Measurements from ENCODE around the gene EBPL. TPM values are rescaled to one million over a fixed set of nuclear protein-coding genes. Genes with fewer than 3 reads are reported as not detected.
"Not testable (repeated sequence)": the region's sequence is repeated elsewhere in the genome, so short reads cannot be mapped to it uniquely, and the experiment has no call there.

EBPL gene
- total RNA-seq, 1 experiment from 2014 or later: 116 TPM

GRCh38 chr13:49612042-49612441, 79.2 kb downstream of the EBPL start:
- in situ Hi-C loops (cut with HindIII; ENCODE audit: low sequenced_read_pairs): loop anchor here (25.0 kb wide), 1 partner anchor 325 kb away; no protein-coding TSS in a partner anchor
- not testable (repeated sequence) for DNase-seq (ENCODE audit: low spot score)

Other genes with a start within 250 kb of the EBPL start
- 22.2 and 42.4 TPM in 2 replicates for gene CAB39L, start 247.4 kb downstream of the EBPL start, total RNA-seq (2014; rRNA removed; shearing (Covaris generic))
- 14.9 and 15.8 TPM in 2 replicates for gene SETDB2, start 247.2 kb downstream of the EBPL start, total RNA-seq (2014; rRNA removed; shearing (Covaris generic))
- gene PHF11, start 195.5 kb downstream of the EBPL start, total RNA-seq (2014; rRNA removed; shearing (Covaris generic)): 26.3 and 28.4 TPM in 2 replicates
- 15.4 and 28.2 TPM in 2 replicates for gene RCBTB1, start 105.9 kb downstream of the EBPL start, total RNA-seq (2014; rRNA removed; shearing (Covaris generic))
- gene ARL11, start 63.0 kb downstream of the EBPL start, total RNA-seq (2014; rRNA removed; shearing (Covaris generic)): not detected in 2 replicates
- 15.0 and 26.4 TPM in 2 replicates for gene KPNA3, start 101.2 kb upstream of the EBPL start, total RNA-seq (2014; rRNA removed; shearing (Covaris generic))
- gene SPRYD7, start 244.9 kb upstream of the EBPL start, total RNA-seq (2014; rRNA removed; shearing (Covaris generic)): 7.3 and 8.4 TPM in 2 replicates